ENCODE results near the gene PNLDC1. TPM values are rescaled to one million over a fixed set of nuclear protein-coding genes. Genes with fewer than 3 reads are reported as not detected.

Gene PNLDC1
- total RNA-seq: under 1 TPM; 0.10 to 0.22 TPM
- under 1 TPM; 0.63 to 0.78 TPM for polyA plus RNA-seq (ENCODE audit: insufficient read length in 2 of 2)
- long read RNA-seq, donor 1: 0 reads
- long read RNA-seq, donor 2: 0 reads
- long read RNA-seq, donor 3: 0 reads
- long read RNA-seq, donor 4: 0 reads

- 92% methylated on average over 50 of the region's 50 CpGs for WGBS (ENCODE audit: insufficient coverage)
Measured at GRCh38 chr6:159800141-159800865, at the start of gene PNLDC1. TSS of gene PNLDC1 (plus strand) at chr6:159800276. CDS start at chr6:159800308, 32 bp downstream.

GRCh38 chr6:159751448-159751847 is 48.6 kb upstream of the PNLDC1 start:
- no CpG with 5 or more reads among the region's 3 CpGs for WGBS (ENCODE audit: insufficient coverage)
- H3K4me1 ChIP-seq (ENCODE audit: control insufficient read depth, insufficient read depth, low read length): no peaks in the 10 kb centered on the region
- H3K9me3 ChIP-seq (ENCODE audit: control insufficient read depth, insufficient read depth, low read length): no peaks in the 10 kb centered on the region
- no peak overlapping the region for H3K4me3 ChIP-seq (ENCODE audit: low read depth, low read length)
- H3K36me3 ChIP-seq (ENCODE audit: control insufficient read depth, insufficient read depth, low read length): peaks cover 8% of the 10 kb centered on the region
- no peaks in the 10 kb centered on the region for H3K27me3 ChIP-seq (ENCODE audit: control insufficient read depth, insufficient read depth, low read length)
- no peak overlapping the region for H3K27ac ChIP-seq (ENCODE audit: low read depth, low read length)
- DNase-seq (ENCODE audit: low read depth in 4 of 6, low spot score in 6 of 6): no peak

More at GRCh38 chr6:159800141-159800865, at the start of gene PNLDC1:
- no peaks in the 10 kb centered on the region for H3K27me3 ChIP-seq (ENCODE audit: control insufficient read depth, insufficient read depth, low read length)
- H3K4me1 ChIP-seq (ENCODE audit: control insufficient read depth, insufficient read depth, low read length): no peaks in the 10 kb centered on the region
- no peak within 1 kb of the TSS for H3K27ac ChIP-seq (ENCODE audit: low read depth, low read length)
- no peaks in the 10 kb centered on the region for H3K9me3 ChIP-seq (ENCODE audit: control insufficient read depth, insufficient read depth, low read length)
- no peak for DNase-seq (ENCODE audit: low read depth in 4 of 6, low spot score in 6 of 6)
- H3K4me3 ChIP-seq (ENCODE audit: low read depth, low read length): no peak within 1 kb of the TSS
- H3K36me3 ChIP-seq (ENCODE audit: control insufficient read depth, insufficient read depth, low read length): peaks cover 30% of the 10 kb centered on the region

- peaks cover 17% of the 10 kb centered on the region for H3K36me3 ChIP-seq (ENCODE audit: control insufficient read depth, insufficient read depth, low read length)
- no peak for DNase-seq (ENCODE audit: low read depth in 4 of 6, low spot score in 6 of 6)
- no peaks in the 10 kb centered on the region for H3K4me1 ChIP-seq (ENCODE audit: control insufficient read depth, insufficient read depth, low read length)
- 93% methylated on average over 4 of the region's 6 CpGs for WGBS (ENCODE audit: insufficient coverage)
- no peaks in the 10 kb centered on the region for H3K9me3 ChIP-seq (ENCODE audit: control insufficient read depth, insufficient read depth, low read length)
- H3K4me3 ChIP-seq (ENCODE audit: low read depth, low read length): no peak overlapping the region
- no peak overlapping the region for H3K27ac ChIP-seq (ENCODE audit: low read depth, low read length)
- no peaks in the 10 kb centered on the region for H3K27me3 ChIP-seq (ENCODE audit: control insufficient read depth, insufficient read depth, low read length)
Measured at GRCh38 chr6:159753081-159753872, 46.8 kb upstream of the PNLDC1 start.

- DNase-seq (ENCODE audit: low read depth in 4 of 6, low spot score in 6 of 6): no peak
- Histone ChIP-seq H3K27ac (ENCODE audit: low read depth, low read length) (no peak overlapping the region), H3K36me3 (ENCODE audit: control insufficient read depth, insufficient read depth, low read length) (peaks cover 22% of the 10 kb centered on the region), H3K9me3 (ENCODE audit: control insufficient read depth, insufficient read depth, low read length) (no peaks in the 10 kb centered on the region), H3K4me3 (ENCODE audit: low read depth, low read length) (no peak overlapping the region), H3K4me1 (ENCODE audit: control insufficient read depth, insufficient read depth, low read length) (no peaks in the 10 kb centered on the region), H3K27me3 (ENCODE audit: control insufficient read depth, insufficient read depth, low read length) (no peaks in the 10 kb centered on the region)
- WGBS (ENCODE audit: insufficient coverage): 100% methylated on average over 1 of the region's 2 CpGs
Measured at GRCh38 chr6:159754401-159754800, 45.7 kb upstream of the PNLDC1 start.

- Histone ChIP-seq H3K27me3 (ENCODE audit: control insufficient read depth, insufficient read depth, low read length) (no peaks in the 10 kb centered on the region), H3K36me3 (ENCODE audit: control insufficient read depth, insufficient read depth, low read length) (peaks cover 23% of the 10 kb centered on the region), H3K27ac (ENCODE audit: low read depth, low read length) (no peak overlapping the region), H3K4me1 (ENCODE audit: control insufficient read depth, insufficient read depth, low read length) (no peaks in the 10 kb centered on the region), H3K9me3 (ENCODE audit: control insufficient read depth, insufficient read depth, low read length) (no peaks in the 10 kb centered on the region), H3K4me3 (ENCODE audit: low read depth, low read length) (no peak overlapping the region)
- WGBS (ENCODE audit: insufficient coverage): 80% methylated on average over 4 of the region's 15 CpGs
- DNase-seq (ENCODE audit: low read depth in 4 of 6, low spot score in 6 of 6): peak in 1 of 6 donors; percentile 11
Measured at GRCh38 chr6:159754959-159755914, 44.8 kb upstream of the PNLDC1 start.

- peaks cover 25% of the 10 kb centered on the region for H3K36me3 ChIP-seq (ENCODE audit: control insufficient read depth, insufficient read depth, low read length)
Measured at GRCh38 chr6:159756508-159756907, 43.6 kb upstream of the PNLDC1 start.

GRCh38 chr6:159758031-159759001 is 41.8 kb upstream of the PNLDC1 start:
- Histone ChIP-seq H3K36me3 (ENCODE audit: control insufficient read depth, insufficient read depth, low read length) (peaks cover 30% of the 10 kb centered on the region), H3K4me1 (ENCODE audit: control insufficient read depth, insufficient read depth, low read length) (peaks cover 17% of the 10 kb centered on the region), H3K27me3 (ENCODE audit: control insufficient read depth, insufficient read depth, low read length) (no peaks in the 10 kb centered on the region), H3K27ac (ENCODE audit: low read depth, low read length) (no peak overlapping the region), H3K4me3 (ENCODE audit: low read depth, low read length) (no peak overlapping the region), H3K9me3 (ENCODE audit: control insufficient read depth, insufficient read depth, low read length) (no peaks in the 10 kb centered on the region)
- DNase-seq (ENCODE audit: low read depth in 4 of 6, low spot score in 6 of 6): no peak
- 94% methylated on average over 6 of the region's 7 CpGs for WGBS (ENCODE audit: insufficient coverage)

More at GRCh38 chr6:159756508-159756907, 43.6 kb upstream of the PNLDC1 start:
- 95% methylated on average over 3 of the region's 4 CpGs for WGBS (ENCODE audit: insufficient coverage)
- Histone ChIP-seq H3K27ac (ENCODE audit: low read depth, low read length) (no peak overlapping the region), H3K4me3 (ENCODE audit: low read depth, low read length) (no peak overlapping the region), H3K9me3 (ENCODE audit: control insufficient read depth, insufficient read depth, low read length) (no peaks in the 10 kb centered on the region), H3K27me3 (ENCODE audit: control insufficient read depth, insufficient read depth, low read length) (no peaks in the 10 kb centered on the region), H3K4me1 (ENCODE audit: control insufficient read depth, insufficient read depth, low read length) (peaks cover 5% of the 10 kb centered on the region)
- DNase-seq (ENCODE audit: low read depth in 4 of 6, low spot score in 6 of 6): no peak

GRCh38 chr6:159759645-159760044 is 40.4 kb upstream of the PNLDC1 start:
- no peak overlapping the region for H3K27ac ChIP-seq (ENCODE audit: low read depth, low read length)
- no peaks in the 10 kb centered on the region for H3K27me3 ChIP-seq (ENCODE audit: control insufficient read depth, insufficient read depth, low read length)
- WGBS (ENCODE audit: insufficient coverage): no CpG with 5 or more reads among the region's 2 CpGs
- peaks cover 38% of the 10 kb centered on the region for H3K36me3 ChIP-seq (ENCODE audit: control insufficient read depth, insufficient read depth, low read length)
- no peak overlapping the region for H3K4me3 ChIP-seq (ENCODE audit: low read depth, low read length)
- peaks cover 29% of the 10 kb centered on the region for H3K4me1 ChIP-seq (ENCODE audit: control insufficient read depth, insufficient read depth, low read length)
- H3K9me3 ChIP-seq (ENCODE audit: control insufficient read depth, insufficient read depth, low read length): no peaks in the 10 kb centered on the region
- peak in 1 of 6 donors; percentile 25 for DNase-seq (ENCODE audit: low read depth in 4 of 6, low spot score in 6 of 6)

Data from spinal cord (tissue), 10 donors.